ENCODE results near the gene SIRPD. TPM values are rescaled to one million over a fixed set of nuclear protein-coding genes. Genes with fewer than 3 reads are reported as not detected.
"Not testable (repeated sequence)": the region's sequence is repeated elsewhere in the genome, so short reads cannot be mapped to it uniquely, and the experiment has no call there.

Gene SIRPD
- polyA plus RNA-seq, 1 donor: not detected

- DNase-seq: no peak
Observed at GRCh38 chr20:1537731-1538058, 19.8 kb downstream of the SIRPD start.

DNA sequence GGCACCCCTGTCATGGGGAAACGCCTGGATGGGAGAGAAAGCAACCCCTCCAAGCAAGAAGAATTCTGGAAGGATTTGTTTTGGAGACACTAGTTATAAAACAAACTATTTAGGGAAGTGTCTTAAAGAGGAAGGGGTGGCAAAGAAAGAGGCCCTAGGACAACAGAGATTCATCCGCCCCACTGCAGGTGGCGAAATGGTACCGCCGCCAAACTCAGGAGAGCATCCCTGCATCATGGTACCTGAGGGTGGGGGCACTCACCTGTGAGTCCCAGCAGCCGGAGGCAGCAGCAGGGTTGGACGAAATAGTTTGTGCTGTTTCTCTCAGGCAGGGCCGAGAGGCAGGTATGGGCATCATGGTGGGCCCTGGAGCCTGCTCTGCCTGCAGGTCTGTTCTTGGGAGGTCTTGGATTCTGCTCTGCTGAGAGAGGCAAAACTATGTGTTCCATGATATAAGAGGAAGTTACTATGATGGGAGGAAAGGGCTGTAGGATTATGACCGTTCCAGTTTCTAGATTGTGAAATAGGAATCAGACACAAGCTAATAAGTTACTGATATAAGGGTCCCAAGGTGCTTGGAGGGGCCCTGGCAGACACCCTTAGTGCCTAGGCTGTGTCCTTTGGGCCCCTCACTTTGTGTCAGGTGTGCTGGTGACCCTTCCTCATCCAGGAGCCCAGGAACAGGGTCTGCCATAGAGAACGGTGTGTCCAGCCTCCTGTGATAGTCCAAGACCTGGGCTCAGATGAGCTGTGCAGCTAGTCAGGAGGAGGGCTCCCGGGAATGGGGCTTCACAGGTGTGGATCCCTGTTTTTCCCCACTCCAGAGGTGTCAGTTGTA lies 20.4 kb downstream of the SIRPD start:
- no peak for DNase-seq

DNA sequence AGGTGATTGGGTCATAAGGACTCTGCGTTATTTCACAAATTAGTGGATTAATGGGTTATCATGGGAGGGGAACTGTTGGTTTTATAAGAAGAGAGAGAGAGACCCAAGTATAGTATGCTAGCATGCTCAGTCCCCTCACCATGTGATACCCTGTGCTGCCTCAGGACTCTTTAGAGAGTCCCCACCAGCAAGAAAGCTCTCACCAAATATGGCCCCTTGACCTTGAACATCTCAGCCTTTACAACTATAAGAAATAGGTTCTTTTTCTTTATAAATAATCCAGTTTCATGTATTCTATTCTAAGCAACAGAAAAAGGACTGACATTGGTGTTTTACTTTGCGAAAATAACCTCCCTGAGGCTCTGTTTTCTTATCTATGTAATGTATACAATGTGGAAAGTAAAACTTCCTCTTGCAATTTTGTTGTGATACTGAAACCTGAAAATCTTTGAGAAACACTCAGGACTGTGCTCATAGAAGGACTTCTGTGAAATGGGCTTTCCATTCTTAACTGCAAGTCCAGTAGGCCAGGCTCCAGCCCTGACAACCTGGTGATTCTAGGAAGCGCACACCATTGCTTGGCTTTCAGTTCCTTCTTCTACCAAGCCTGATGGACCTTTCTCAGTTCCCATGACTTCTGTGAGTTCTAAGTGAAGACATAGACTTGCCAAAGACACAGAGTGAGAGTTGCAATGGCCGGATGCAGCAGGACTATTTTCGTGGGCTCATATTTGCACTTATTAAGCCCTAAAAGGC lies 21.9 kb downstream of the SIRPD start:
- no peak for DNase-seq

DNA sequence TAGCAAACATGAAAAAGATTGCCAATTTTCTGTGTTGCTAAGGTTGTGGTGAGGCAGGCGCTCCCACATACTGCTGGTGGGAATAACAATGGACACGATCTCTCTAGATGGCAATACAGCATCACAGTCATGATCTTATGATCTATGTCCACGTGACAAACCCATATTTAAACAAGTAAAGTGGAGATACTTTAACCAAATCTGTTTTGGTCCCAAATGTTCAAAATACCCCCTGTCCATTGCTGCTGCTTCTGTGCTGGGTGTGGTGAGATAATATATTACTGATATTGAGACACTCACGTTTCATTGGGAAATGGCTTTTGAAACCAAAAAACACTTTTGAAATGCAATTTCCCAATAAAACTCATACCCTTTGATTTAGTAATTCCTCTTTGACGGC lies 23.0 kb downstream of the SIRPD start:
- no peak for DNase-seq

DNA sequence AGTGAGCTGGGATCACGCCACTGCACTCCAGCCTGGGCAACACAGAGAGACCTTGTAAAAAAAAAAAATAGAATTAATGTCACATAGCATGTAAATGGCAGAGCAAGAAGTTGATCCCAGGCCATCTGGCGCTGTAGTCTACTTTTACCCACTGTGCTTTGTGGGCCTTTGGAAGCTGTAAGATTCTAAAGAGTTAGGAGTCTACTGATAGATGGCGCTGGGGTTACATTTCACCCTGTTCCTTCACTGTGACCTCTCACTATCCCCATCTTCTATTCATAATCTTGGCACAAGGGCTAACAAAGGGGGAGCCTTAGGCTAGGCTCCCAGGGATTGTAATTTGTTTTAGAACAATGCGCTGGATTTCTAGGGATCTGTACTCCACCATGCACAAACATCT lies 24.4 kb downstream of the SIRPD start:
- no peak for DNase-seq

DNA sequence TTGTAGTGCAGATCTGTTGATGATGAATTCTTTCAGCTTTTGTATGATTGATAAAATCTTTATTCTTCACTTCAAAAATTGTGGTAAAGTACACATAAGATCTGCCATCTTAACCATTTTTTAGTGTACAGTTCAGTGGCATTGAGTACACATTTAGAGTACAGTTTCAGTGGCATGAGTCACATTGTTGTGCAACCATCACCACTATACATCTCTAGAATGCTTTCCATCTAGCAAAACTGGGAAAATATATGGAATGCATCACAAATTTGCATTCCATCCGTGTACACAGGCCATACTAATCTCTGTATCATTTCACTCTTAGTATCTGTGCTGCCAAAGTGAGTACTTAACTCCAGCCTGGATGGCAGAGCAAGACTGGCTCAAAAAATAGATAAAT lies 28.7 kb downstream of the SIRPD start:
- DNase-seq: no peak

- DNase-seq: no peak
Observed at GRCh38 chr20:1527923-1528322, 29.6 kb downstream of the SIRPD start.

- DNase-seq: no peak
Observed at GRCh38 chr20:1526896-1527295, 30.6 kb downstream of the SIRPD start.

DNA sequence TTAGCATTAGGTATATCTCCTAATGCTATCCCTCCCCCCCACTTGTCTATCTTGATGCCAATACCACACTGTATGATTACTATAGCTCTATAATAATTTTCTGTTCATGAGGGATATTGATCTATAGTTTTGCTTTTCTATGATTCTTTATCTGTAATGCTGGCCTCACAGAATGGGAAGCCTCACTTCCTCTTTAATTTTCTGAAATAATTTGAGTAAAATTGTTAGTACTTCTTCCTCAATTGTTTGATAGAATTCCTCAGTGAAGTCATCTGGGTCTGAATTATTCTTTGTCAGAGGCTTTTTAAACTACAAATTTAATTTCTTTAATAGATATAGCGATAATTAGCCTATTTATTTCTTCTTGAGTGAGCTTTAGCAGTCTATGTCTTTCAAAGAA lies 31.2 kb downstream of the SIRPD start:
- no peak for DNase-seq

DNA sequence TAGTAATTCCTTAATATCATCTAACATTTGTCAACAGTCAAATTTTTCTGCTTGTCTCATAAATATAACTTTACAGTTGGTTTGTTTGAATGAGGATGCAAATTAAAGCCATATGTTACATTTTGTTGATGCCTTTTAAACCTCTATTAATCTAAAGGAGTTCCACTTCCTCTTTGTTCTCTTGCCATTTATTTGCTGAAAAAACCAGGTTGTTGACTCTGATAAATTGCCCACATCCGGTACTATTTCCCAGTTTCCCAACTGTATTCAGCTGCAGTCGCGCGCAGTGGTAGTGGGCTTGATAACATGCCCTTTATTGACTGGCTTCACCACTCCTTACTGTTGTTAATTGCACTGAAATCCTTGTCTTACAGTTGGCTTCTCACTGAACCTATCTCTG lies 33.5 kb downstream of the SIRPD start:
- no peak for DNase-seq

DNA sequence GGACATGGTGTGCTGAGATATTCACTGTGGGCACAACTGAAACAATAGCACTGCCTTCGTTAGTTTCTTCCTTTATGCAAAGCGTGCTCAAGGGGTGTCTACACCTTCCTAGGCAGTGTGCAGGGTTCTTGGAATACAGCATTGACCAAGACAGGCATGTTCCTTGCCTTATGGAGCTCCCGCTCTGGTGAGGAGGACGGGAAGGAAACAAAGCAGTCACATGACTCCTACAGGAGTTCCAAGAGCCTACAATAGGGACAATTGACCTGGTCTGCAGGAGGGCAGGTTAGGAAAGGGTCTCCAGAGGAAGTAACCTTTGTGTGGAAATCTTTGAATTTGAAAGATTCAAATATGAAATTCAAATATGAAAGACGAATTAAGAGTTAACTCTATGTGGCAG lies 40.5 kb downstream of the SIRPD start:
- DNase-seq: no peak

- DNase-seq: no peak
Observed at GRCh38 chr20:1513801-1514200, 43.7 kb downstream of the SIRPD start.

- no peak for DNase-seq
Observed at GRCh38 chr20:1509237-1509636, 48.3 kb downstream of the SIRPD start.

DNA sequence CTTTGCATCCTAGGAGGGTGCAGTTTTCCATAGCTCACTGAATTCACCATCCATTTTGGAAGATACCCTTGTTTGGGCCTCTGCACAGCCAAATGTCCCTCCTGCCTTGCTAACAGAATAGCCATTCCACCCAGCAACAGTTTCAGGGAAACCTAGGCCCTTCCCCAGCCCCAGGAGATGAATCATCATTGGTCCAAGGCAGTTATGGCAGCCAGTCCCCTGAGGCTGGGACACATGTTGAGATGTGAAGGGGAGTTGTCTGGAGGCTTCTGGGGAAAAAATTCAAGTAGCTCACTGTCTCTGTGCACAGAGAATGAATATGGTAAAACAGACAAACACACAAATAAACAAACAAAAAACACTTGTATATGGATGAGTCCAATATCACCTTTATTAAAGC lies 48.9 kb downstream of the SIRPD start:
- no peak for DNase-seq

- no peak for DNase-seq
Observed at GRCh38 chr20:1507276-1507675, 50.2 kb downstream of the SIRPD start.

- DNase-seq: no peak
Observed at GRCh38 chr20:1505871-1506270, 51.6 kb downstream of the SIRPD start.

- no peak for DNase-seq
Observed at GRCh38 chr20:1505361-1505760, 52.1 kb downstream of the SIRPD start.

GRCh38 chr20:1503564-1504227 lies 53.8 kb downstream of the SIRPD start:
- DNase-seq: peak; percentile 59

DNA sequence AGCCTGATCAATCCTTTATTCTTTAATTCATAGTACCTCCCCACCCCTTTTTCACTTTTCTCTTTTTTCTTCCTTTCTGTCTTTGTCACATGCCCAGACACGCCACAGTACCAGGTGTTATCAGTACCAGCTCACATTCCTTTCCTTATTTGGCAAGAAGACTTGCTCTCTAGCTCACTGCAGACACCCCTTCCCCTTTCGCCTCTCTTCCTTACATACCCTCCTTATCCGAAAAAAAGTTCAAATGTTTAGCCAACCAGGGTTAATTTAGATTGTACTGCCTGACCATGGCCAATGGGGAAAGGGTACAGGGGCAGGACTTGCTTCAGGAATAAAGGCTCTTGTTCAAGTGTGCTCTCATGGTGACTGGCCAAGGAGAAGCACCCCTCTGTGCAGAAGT lies 57.0 kb downstream of the SIRPD start:
- DNase-seq: no peak

DNA sequence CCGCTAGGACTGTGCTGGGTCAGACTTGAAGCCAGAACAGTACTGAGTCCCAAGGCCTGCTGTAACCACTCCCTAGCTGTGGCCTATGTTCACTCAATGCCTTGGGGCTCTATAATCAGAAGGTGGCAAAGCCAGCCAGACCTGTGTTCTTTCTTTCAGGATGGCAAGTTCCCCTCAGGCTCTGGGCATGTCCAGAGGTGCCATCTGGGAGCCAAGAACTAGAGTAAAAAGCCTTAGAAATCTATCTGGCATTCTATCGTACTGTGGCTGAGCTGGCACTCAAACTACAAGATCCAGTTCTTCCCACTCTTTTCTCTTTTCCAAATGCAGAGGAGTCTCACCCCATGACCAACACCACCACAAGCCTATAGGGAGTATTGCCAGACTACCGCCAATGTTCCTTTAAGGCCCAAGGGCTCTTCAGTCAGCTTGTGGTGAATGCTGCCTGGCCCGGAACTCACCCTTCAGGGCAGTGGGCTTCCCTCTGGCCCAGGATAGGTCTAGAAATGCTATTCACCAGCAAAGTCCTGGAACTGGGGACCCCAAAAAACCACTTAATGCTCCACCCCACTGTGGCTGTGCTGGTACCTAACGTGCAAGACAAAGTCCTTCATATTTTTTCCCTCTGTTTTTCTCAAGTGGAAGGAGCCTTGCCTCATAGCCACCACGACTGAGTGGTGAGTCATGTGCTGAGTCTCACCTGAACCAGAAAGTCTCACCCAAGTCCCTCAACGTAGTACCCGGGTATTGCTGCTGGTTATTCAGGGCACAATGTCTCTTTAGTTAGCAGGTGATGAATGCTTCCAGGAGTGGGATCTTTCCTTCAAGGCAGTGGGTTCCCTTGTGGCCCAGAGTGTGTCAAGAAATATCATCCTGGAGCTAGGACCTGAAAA lies 57.7 kb downstream of the SIRPD start:
- no peak for DNase-seq

DNA sequence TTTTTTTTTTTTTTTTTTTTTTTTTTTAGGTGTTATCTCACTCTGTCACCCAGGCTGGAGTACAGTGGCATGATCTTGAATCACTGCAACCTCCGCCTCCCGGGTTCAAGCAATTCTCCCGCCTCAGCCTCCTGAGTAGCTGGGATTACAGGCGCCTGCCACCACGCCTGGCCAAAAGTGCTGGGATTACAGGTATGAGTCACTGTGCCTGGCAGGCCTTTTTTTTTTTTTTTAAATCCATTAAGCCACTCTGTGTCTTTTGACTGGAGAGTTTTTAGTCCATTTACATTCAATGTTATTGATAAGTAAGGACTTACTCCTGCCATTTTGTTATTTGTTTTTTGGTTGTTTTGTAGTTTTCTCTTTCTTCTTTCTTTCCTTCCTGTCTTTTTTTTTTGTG lies 60.1 kb downstream of the SIRPD start:
- not testable (repeated sequence) for DNase-seq

DNA sequence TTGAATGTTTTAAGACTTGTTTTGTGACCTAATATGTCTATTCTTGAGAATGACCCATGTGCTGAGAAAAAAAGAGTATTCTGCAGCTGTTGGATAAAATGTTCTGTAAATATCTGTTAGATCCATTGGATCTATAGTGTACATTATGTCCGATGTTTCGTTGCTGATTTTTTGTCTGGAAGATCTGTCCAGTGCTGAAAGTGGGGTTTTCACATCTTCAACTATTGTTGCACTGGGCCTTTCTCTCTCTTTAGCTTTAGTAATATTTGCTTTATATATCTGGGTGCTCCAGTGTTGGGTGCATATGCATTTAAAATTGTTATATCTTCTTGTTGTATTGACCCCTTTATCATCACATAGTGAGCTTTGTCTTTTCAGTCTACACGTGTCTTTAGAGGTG lies 60.6 kb downstream of the SIRPD start:
- no peak for DNase-seq

Data from left kidney (tissue), 2 donors.